Neural cell (in vitro differentiated cells): ENCODE results near the gene USP10. TPM values are rescaled to one million over a fixed set of nuclear protein-coding genes. Genes with fewer than 3 reads are reported as not detected.

Source experiments
- H2AFZ ChIP-seq: fragments of 200-600, 300-800 bp; sonication (generic), shearing (Covaris generic); 2 replicates; pipeline ENCODE4 v1.6.0; 2014; ENCODE audit warnings: low read depth, mild to moderate bottlenecking, antibody characterized with exemption, low read length, moderate library complexity
- H3F3A ChIP-seq: fragments of 200-600 bp; shearing (Covaris generic); 2 replicates; pipeline ENCODE4 v1.6.1; 2016; ENCODE audit warnings: mild to moderate bottlenecking, moderate library complexity, mixed read lengths, antibody characterized with exemption, low read length; ENCODE audit not compliant: insufficient read depth, poor library complexity, severe bottlenecking
- H3K27ac ChIP-seq: fragments of 200-600, 300-800 bp; sonication (generic), shearing (Covaris generic); 2 replicates; pipeline ENCODE4 v1.5.1; 2014; ENCODE audit warnings: mild to moderate bottlenecking, low read length, moderate library complexity
- H3K27me3 ChIP-seq: fragments of 300-800, 200-600 bp; sonication (generic), shearing (Covaris generic); 2 replicates; pipeline ENCODE4 v1.6.0; 2014; ENCODE audit warnings: mild to moderate bottlenecking, low read depth, low read length, moderate library complexity; ENCODE audit not compliant: insufficient read depth
- H3K36me3 ChIP-seq: fragments of 300-800, 200-600 bp; sonication (generic), shearing (Covaris generic); 2 replicates; pipeline ENCODE4 v1.5.1; 2014; ENCODE audit warnings: mild to moderate bottlenecking, antibody characterized with exemption, low read length, moderate library complexity; ENCODE audit not compliant: insufficient read depth
- H3K4me2 ChIP-seq: fragments of 300-800, 200-600 bp; sonication (generic), shearing (Covaris generic); 2 replicates; pipeline ENCODE4 v1.6.0; 2014; ENCODE audit warnings: mild to moderate bottlenecking, low read length
- H3K4me3 ChIP-seq: fragments of 300-800, 200-600 bp; sonication (generic), shearing (Covaris generic); 2 replicates; pipeline ENCODE4 v1.5.1; 2014; ENCODE audit warnings: mild to moderate bottlenecking, low read length, moderate library complexity
- H3K79me2 ChIP-seq: fragments of 200-600 bp; shearing (Covaris generic); replicated peaks from 2 replicates; pipeline ENCODE4 v1.6.0; 2014; ENCODE audit warnings: mild to moderate bottlenecking, low read length, moderate library complexity; ENCODE audit not compliant: insufficient read depth
- H3K9ac ChIP-seq: fragments of 300-800, 200-600 bp; sonication (generic), shearing (Covaris generic); 2 replicates; pipeline ENCODE4 v1.6.1; 2016; ENCODE audit warnings: mild to moderate bottlenecking, low read length, mixed read lengths
- H3K9me2 ChIP-seq: fragments of 200-600 bp; shearing (Covaris generic); 2 replicates; pipeline ENCODE4 v1.6.1; 2016; ENCODE audit warnings: mild to moderate bottlenecking, low read length, mixed read lengths; ENCODE audit not compliant: insufficient read depth
- H3K9me3 ChIP-seq: fragments of 200-600, 300-800 bp; sonication (generic), shearing (Covaris generic); 2 replicates; pipeline ENCODE4 v1.6.1; 2016; ENCODE audit warnings: mild to moderate bottlenecking, mixed run types, low read length, moderate library complexity, mixed read lengths
- H4K20me1 ChIP-seq: fragments of 200-600 bp; shearing (Covaris generic); 2 replicates; pipeline ENCODE4 v1.6.1; 2016; ENCODE audit warnings: mild to moderate bottlenecking, mixed run types; ENCODE audit not compliant: insufficient read depth
- CTCF ChIP-seq: fragments of 450-650 bp; IDR thresholded peaks from 2 replicates; pipeline ENCODE4 v1.5.1; 2014; ENCODE audit warnings: antibody characterized with exemption, mild to moderate bottlenecking, moderate library complexity; ENCODE audit not compliant: poor library complexity, severe bottlenecking
- EP300 ChIP-seq: fragments of 450-650 bp; conservative IDR thresholded peaks from 2 replicates; pipeline ENCODE4 v1.6.1; 2014; ENCODE audit warnings: antibody characterized with exemption, mild to moderate bottlenecking, moderate library complexity; ENCODE audit not compliant: poor library complexity, severe bottlenecking
- EZH2 ChIP-seq: fragments of 200-600, 300-800 bp; shearing (Covaris generic), sonication (generic); IDR thresholded peaks from 2 replicates; pipeline ENCODE4 v1.6.1; 2014; ENCODE audit warnings: antibody characterized with exemption, low read length, borderline replicate concordance, mild to moderate bottlenecking; ENCODE audit not compliant: insufficient read depth, poor library complexity, severe bottlenecking
- MXI1 ChIP-seq: fragments of 450-650 bp; conservative IDR thresholded peaks from 2 replicates; pipeline ENCODE4 v1.6.1; 2014; ENCODE audit warnings: antibody characterized with exemption, mild to moderate bottlenecking; ENCODE audit not compliant: poor library complexity, severe bottlenecking
- POLR2AphosphoS5 ChIP-seq: IDR thresholded peaks from 2 replicates; pipeline ENCODE4 v1.6.1; 2012
- RAD21 ChIP-seq: fragments of 450-650 bp; conservative IDR thresholded peaks from 2 replicates; pipeline ENCODE4 v1.6.1; 2014; ENCODE audit warnings: antibody characterized with exemption, mild to moderate bottlenecking, moderate library complexity
- REST ChIP-seq: IDR thresholded peaks from 2 replicates; pipeline ENCODE4 v1.6.1; 2012; ENCODE audit warnings: borderline replicate concordance
- SMC3 ChIP-seq: fragments of 450-650 bp; conservative IDR thresholded peaks from 2 replicates; pipeline ENCODE4 v1.6.1; 2014; ENCODE audit warnings: antibody characterized with exemption, mild to moderate bottlenecking, moderate library complexity; ENCODE audit not compliant: poor library complexity
- TAF1 ChIP-seq: IDR thresholded peaks from 2 replicates; pipeline ENCODE4 v1.6.1; 2012; ENCODE audit warnings: low read depth
- polyA plus RNA-seq: library from polyadenylated mRNA; depleted of rRNA; stranded (reverse); fragments of >200 nt; gene quantifications from 2 replicates; pipeline ENCODE4 v1.2.3, GENCODE V29; 2014

Gene USP10
- polyA plus RNA-seq, 1 donor from 2014 or later = 48.9 TPM

DNA sequence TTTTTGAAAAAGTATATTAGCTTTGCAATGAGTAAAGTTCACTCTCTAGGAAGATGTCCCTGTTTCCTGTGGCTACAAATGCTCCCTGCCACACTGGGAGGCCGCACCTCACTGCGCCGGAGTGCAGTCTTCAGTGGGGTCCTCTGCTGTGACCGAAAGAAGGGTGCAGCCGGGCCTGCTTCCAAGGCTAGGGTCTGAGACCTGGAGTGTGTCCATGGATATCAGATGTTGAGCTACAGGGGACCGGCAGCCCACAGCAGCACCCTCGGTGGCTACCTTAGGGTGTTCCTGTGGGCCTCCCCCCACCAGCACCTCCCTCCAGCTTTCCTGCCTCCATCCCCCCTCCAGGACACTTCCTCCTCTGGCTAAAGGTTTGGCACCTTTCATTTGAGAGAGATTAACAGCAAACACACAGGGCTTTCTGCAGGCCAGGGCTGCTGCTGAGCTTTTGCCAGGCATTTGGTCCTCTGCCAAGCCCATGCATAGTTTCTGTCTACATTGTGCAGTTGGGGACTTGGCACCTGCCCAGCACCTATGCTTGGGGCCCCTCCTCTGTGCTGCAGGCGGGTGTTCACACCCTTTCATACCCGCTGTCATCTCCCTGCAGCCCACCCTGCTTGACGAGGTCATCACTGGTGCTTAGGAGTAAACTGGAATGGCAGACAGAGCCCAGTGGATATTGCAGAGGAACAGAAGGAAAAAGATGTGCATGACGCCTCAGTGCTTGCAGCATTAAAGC lies 86.2 kb downstream of the USP10 start:
- no peak overlapping the region for H2AFZ ChIP-seq
- no peak overlapping the region for H3K4me2 ChIP-seq

More for the DNA sequence above, 86.2 kb downstream of the USP10 start:
- no peaks in the 10 kb centered on the region for H3K36me3 ChIP-seq
- H3K9me2 ChIP-seq = no peaks in the 10 kb centered on the region
- no peaks in the 10 kb centered on the region for H4K20me1 ChIP-seq
- H3K27ac ChIP-seq = no peak overlapping the region
- H3K79me2 ChIP-seq = no peaks in the 10 kb centered on the region
- TF ChIP-seq REST = no peak
- no peak for TF ChIP-seq RAD21
- TF ChIP-seq POLR2AphosphoS5 = no peak
- no peak for TF ChIP-seq EZH2
- no peak for TF ChIP-seq CTCF
- TF ChIP-seq SMC3 = no peak
- TF ChIP-seq TAF1 = no peak
- no peak for TF ChIP-seq MXI1
- no peak for TF ChIP-seq EP300
- H3K9me3 ChIP-seq = no peaks in the 10 kb centered on the region
- H3K27me3 ChIP-seq = no peaks in the 10 kb centered on the region
- H3K9ac ChIP-seq = no peak overlapping the region
- no peaks in the 10 kb centered on the region for H3F3A ChIP-seq
- H3K4me3 ChIP-seq = no peak overlapping the region
